GM12878 (cell line): ENCODE measurements around the gene PSME3. TPM values are rescaled to one million over a fixed set of nuclear protein-coding genes. Genes with fewer than 3 reads are reported as not detected.

Experiments used
- ATAC-seq: fragments of 200-7000 bp; cut with Tn5 transposase; 3 replicates; pipeline ENCODE4 v1.9.1; 2020; ENCODE audit warnings: mild to moderate bottlenecking, moderate library complexity
- BruUV-seq: library from RNA; stranded (reverse); fragments of 400-500 nt; replicated peaks from 2 replicates; lab custom pipeline; 2021; lab: Mats Ljungman, UMichigan
- CTCF ChIA-PET: fragments of 300-600 bp; sonication (Branson Sonifier 250); formaldehyde crosslinking; extraction: SDS; loops from one replicate; lab custom pipeline; 2021; ENCODE audit warnings: inconsistent platforms; lab: Yijun Ruan, JAX
- POLR2A ChIA-PET: fragments of 350-600 bp; formaldehyde crosslinking; extraction: SDS; loops from one replicate; lab custom pipeline; 2021; ENCODE audit warnings: inconsistent platforms; lab: Charles Lee
- RAD21 ChIA-PET: fragments of 300-600 bp; sonication (Branson Sonifier 250); formaldehyde crosslinking; loops from one replicate; lab custom pipeline; 2023; ENCODE audit warnings: antibody characterized with exemption; ENCODE audit not compliant: unreplicated experiment; lab: Charles Lee
- SMC1A ChIA-PET: fragments of 300-600 bp; sonication (Branson Sonifier 250); formaldehyde crosslinking; loops from one replicate; lab custom pipeline; 2023; ENCODE audit not compliant: unreplicated experiment, uncharacterized antibody; lab: Charles Lee
- DNase-seq: peaks from one replicate; pipeline ENCODE4 v3.0.0-alpha.2; 2011; ENCODE audit warnings: low read depth, low spot score
- FAIRE-seq: peaks from 3 replicates; lab custom pipeline; 2011; peaks lifted over from hg19 to GRCh38; lab: Jason Lieb, UNC
- H2AFZ ChIP-seq: 2 replicates; pipeline ENCODE4 v1.6.0; 2011; ENCODE audit warnings: low read depth, low read length, control low read depth; ENCODE audit not compliant: control insufficient read depth
- H3K27ac ChIP-seq: 2 replicates; pipeline ENCODE4 v1.5.1; 2011; ENCODE audit warnings: control low read depth; ENCODE audit not compliant: control insufficient read depth, insufficient read depth
- H3K27me3 ChIP-seq, 2 experiments: replicated peaks in 1 of 2; 2 replicates each; pipeline versions ENCODE4 v1.6.0 to v1.6.1; 2011; ENCODE audit warnings: low read length in 1 of 2; ENCODE audit not compliant: control insufficient read depth in 2 of 2, insufficient read depth in 2 of 2
- H3K36me3 ChIP-seq, 2 experiments: 2 replicates each; pipeline ENCODE4 v1.5.1; 2011; ENCODE audit warnings: low read length in 1 of 2; ENCODE audit not compliant: control insufficient read depth in 2 of 2, insufficient read depth in 2 of 2
- H3K4me1 ChIP-seq: 2 replicates; pipeline ENCODE4 v1.6.1; 2011; ENCODE audit warnings: mild to moderate bottlenecking, low read length, moderate library complexity, mixed read lengths; ENCODE audit not compliant: control insufficient read depth, insufficient read depth
- H3K4me2 ChIP-seq: 2 replicates; pipeline ENCODE4 v1.6.0; 2011; ENCODE audit warnings: control low read depth; ENCODE audit not compliant: control insufficient read depth, insufficient read depth
- H3K4me3 ChIP-seq: fragments of 200-600 bp; sonication (generic); 2 replicates; pipeline ENCODE4 v1.5.1; 2016
- H3K79me2 ChIP-seq: 2 replicates; pipeline ENCODE4 v1.6.0; 2011; ENCODE audit warnings: low read length; ENCODE audit not compliant: control insufficient read depth, insufficient read depth
- H3K9ac ChIP-seq: 2 replicates; pipeline ENCODE4 v1.8.0; 2011; ENCODE audit warnings: low read length, control low read depth, mixed read lengths; ENCODE audit not compliant: control insufficient read depth, insufficient read depth
- H3K9me3 ChIP-seq: replicated peaks from 3 replicates; pipeline ENCODE4 v1.5.1; 2011; ENCODE audit warnings: mild to moderate bottlenecking, low read length; ENCODE audit not compliant: control insufficient read depth, insufficient read depth
- H4K20me1 ChIP-seq: 2 replicates; pipeline ENCODE4 v1.6.0; 2011; ENCODE audit not compliant: control insufficient read depth, insufficient read depth
- CBX5 ChIP-seq: sonication (generic); IDR thresholded peaks from 2 replicates; pipeline ENCODE4 v1.6.1; 2016; ENCODE audit warnings: low read depth, moderate library complexity, mild to moderate bottlenecking, inconsistent platforms
- DPF2 ChIP-seq: fragments of 450-650 bp; IDR thresholded peaks from 2 replicates; pipeline ENCODE4 v1.6.1; 2017; ENCODE audit warnings: mild to moderate bottlenecking
- FOXK2 ChIP-seq: fragments of 450-650 bp; IDR thresholded peaks from 2 replicates; pipeline ENCODE4 v1.6.1; 2017; ENCODE audit warnings: mild to moderate bottlenecking, moderate library complexity
- MEF2B ChIP-seq: fragments of 450-650 bp; IDR thresholded peaks from 2 replicates; pipeline ENCODE4 v1.6.1; 2018; ENCODE audit warnings: mild to moderate bottlenecking, moderate library complexity; ENCODE audit not compliant: partially characterized antibody, poor library complexity, severe bottlenecking
- NFYB ChIP-seq: IDR thresholded peaks from 2 replicates; pipeline ENCODE4 v1.6.1; 2011; ENCODE audit warnings: low read depth, mild to moderate bottlenecking, low read length, improper control_type of control experiment, moderate library complexity; ENCODE audit not compliant: insufficient read depth
- RELA ChIP-seq: fragments of 450-650 bp; IDR thresholded peaks from 2 replicates; pipeline ENCODE4 v1.8.0; 2014; ENCODE audit warnings: borderline replicate concordance; ENCODE audit not compliant: partially characterized antibody
- SREBF1 ChIP-seq: IDR thresholded peaks from 2 replicates; pipeline ENCODE4 v1.6.1; 2012; ENCODE audit warnings: mild to moderate bottlenecking, low read length
- WGBS: methylation state at CpG from one replicate; pipeline ENCODE4 v1.1.6; 2016; ENCODE audit warnings: low lambda C conversion rate; ENCODE audit not compliant: insufficient replicate concordance, insufficient coverage; ENCODE audit errors: missing lambda C conversion rate; 5-methylcytosine and 5-hydroxymethylcytosine counted together
- in situ Hi-C: fragments of 300-500 bp; cut with MboI; formaldehyde crosslinking; loops from 9 replicates; pipeline ENCODE4 v1.14.3; 2018; ENCODE audit warnings: mixed read lengths
- intact Hi-C: fragments of 100-400 bp; cut with micrococcal nuclease; formaldehyde crosslinking; loops from one replicate; pipeline ENCODE4 v1.14.2; 2022; ENCODE audit not compliant: unreplicated experiment
- polyA plus RNA-seq, 11 experiments: library from polyadenylated mRNA; depleted of rRNA in 4 of 11; unstranded in 6 of 11; stranded (reverse) in 5 of 11; fragments of >200 nt; fragmentation: Nextera tagmentation in 4 of 11; fragmentation: Illumina TruSeq in 1 of 11; extraction: Ambion mirVana in 4 of 11; extraction: Trizol in 1 of 11; gene quantifications; 1 replicate in 1 of 11; 2 replicates in 10 of 11; pipeline versions ENCODE4 v1.2.1 to v1.2.3, GENCODE V29; 2011 to 2016; ENCODE audit warnings: inconsistent platforms in 2 of 11, missing spikeins in 2 of 11, low read depth in 1 of 11
- total RNA-seq, 4 experiments: library from RNA; depleted of rRNA in 3 of 4; stranded (reverse); fragments of >200 nt in 3 of 4; fragmentation: Illumina TruSeq in 1 of 4; extraction: Trizol in 1 of 4; gene quantifications; 2 replicates each; pipeline versions ENCODE4 v1.2.1 to v1.2.3, GENCODE V29; 2013 to 2021
- TF ChIP-seq, protein P1 (sequence below): fragments of 450-650 bp; formaldehyde crosslinking; IDR thresholded peaks from 2 replicates; pipeline ENCODE4 v1.4.0; 2022; ENCODE audit warnings: mild to moderate bottlenecking, moderate library complexity
- TF ChIP-seq, protein P2 (sequence below), 3 experiments: IDR thresholded peaks in 2 of 3; conservative IDR thresholded peaks in 1 of 3; 2 replicates each; pipeline ENCODE4 v1.5.1; 2011; ENCODE audit warnings: low read depth in 3 of 3, low read length in 3 of 3, mild to moderate bottlenecking in 3 of 3, control low read depth in 2 of 3, moderate library complexity in 2 of 3, inconsistent platforms in 1 of 3, mixed read lengths in 1 of 3; ENCODE audit not compliant: control insufficient read depth in 2 of 3, insufficient read depth in 1 of 3; ENCODE audit errors: extremely low read depth in 1 of 3

PSME3 gene
- total and polyA plus RNA-seq, 10 of the 15 experiments (the other 5 are each of a cell fraction or from before 2014, with no cell fraction given): 26.9 to 330 (median 137) TPM

DNA sequence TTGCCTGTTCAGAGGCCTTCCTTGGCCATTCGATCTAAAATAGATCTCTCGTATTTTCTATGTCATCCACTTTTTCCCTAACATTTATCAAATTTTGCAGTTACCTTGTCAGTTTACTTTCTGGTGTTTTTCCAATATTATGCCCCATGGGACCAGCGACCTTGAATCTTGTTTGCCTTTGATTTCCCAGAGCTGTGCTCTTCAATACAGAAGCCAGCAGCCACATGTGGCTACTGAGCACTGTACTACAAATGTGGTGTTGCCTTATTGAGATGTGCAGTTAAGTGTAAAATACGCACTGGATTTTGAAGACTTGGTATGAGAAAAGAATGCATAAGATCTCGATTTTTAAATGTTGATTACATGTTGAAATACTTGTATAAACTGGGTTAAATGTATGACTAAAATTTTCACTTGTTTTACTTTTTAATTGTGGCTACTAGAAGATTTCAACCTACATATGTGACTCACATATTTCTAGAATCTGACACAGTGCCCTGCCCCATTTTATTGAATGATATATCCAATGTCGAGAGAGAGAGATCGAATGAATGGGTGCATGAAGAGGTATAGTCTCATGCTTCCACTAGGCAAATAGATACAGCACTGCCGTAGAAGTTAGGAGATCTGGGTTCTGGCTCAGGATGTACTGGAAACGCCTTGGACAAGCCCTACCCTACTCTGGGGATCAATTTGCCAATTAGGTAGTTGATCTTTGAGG is 824 bp upstream of the PSME3 start:
- FAIRE-seq: peak; percentile 27
- no peaks in the 10 kb centered on the region; the same call in 2 of the 3 replicates for H3K9me3 ChIP-seq
- no peaks in the 10 kb centered on the region for H3K27me3 ChIP-seq
- WGBS: 42% methylated on average over 9 of the region's 9 CpGs
- SMC1A ChIA-PET: interaction anchor here (1.8 to 3.6 kb wide), 3 partner anchors 9 to 254 kb away, joined by 3 to 14 read pairs (median 10); partner anchors contain the start of genes BECN1 and RPL27
- POLR2A ChIA-PET: interaction anchor here (0.5 to 3.1 kb wide), 3 partner anchors 9 to 166 kb away, joined by 3 to 25 read pairs (median 9); partner anchors contain the start of genes BECN1 and RPL27
- H3K4me3 ChIP-seq: peak overlapping the region; percentile 93
- RAD21 ChIA-PET: interaction anchor here (0.7 to 1.8 kb wide), 4 partner anchors 9 to 255 kb away, joined by 3 to 5 read pairs (median 4); partner anchors contain the start of genes BECN1, PSMC3IP and RPL27
- peak overlapping the region; percentile 82 for H3K4me2 ChIP-seq
- peaks cover 30% of the 10 kb centered on the region for H3K79me2 ChIP-seq
- peak overlapping the region; percentile 96 for H2AFZ ChIP-seq
- no TSS peak for BruUV-seq
- no peaks in the 10 kb centered on the region for H4K20me1 ChIP-seq
- CTCF ChIA-PET: interaction anchor here (0.6 to 6.8 kb wide), 8 partner anchors 10 to 652 kb away, joined by 3 to 81 read pairs (median 3); partner anchors contain the start of genes BECN1, DHX8, PSMC3IP and RPL27
- in situ Hi-C loops: no loop called here
- H3K36me3 ChIP-seq: peaks cover 0 to 7% of the 10 kb centered on the region in 2 experiments; a peak in 2 of 4 replicates
- peak overlapping the region; percentile 90 for H3K9ac ChIP-seq
- DNase-seq: no peak
- intact Hi-C loops: no loop called here
- TF ChIP-seq CBX5 (no peak), NFYB (no peak), RELA (no peak), SREBF1 (no peak), DPF2 (no peak), MEF2B (no peak), FOXK2 (no peak)
- TF ChIP-seq, protein P1, sequence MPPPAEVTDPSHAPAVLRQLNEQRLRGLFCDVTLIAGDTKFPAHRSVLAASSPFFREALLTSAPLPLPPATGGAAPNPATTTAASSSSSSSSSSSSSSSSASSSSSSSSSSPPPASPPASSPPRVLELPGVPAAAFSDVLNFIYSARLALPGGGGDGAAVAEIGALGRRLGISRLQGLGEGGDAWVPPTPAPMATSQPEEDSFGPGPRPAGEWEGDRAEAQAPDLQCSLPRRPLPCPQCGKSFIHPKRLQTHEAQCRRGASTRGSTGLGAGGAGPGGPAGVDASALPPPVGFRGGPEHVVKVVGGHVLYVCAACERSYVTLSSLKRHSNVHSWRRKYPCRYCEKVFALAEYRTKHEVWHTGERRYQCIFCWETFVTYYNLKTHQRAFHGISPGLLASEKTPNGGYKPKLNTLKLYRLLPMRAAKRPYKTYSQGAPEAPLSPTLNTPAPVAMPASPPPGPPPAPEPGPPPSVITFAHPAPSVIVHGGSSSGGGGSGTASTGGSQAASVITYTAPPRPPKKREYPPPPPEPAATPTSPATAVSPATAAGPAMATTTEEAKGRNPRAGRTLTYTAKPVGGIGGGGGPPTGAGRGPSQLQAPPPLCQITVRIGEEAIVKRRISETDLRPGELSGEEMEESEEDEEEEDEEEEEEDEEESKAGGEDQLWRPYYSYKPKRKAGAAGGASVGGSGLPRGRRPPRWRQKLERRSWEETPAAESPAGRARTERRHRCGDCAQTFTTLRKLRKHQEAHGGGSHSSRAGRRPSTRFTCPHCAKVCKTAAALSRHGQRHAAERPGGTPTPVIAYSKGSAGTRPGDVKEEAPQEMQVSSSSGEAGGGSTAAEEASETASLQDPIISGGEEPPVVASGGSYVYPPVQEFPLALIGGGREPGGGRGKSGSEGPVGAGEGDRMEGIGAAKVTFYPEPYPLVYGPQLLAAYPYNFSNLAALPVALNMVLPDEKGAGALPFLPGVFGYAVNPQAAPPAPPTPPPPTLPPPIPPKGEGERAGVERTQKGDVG: no peak
- TF ChIP-seq, protein P2, sequence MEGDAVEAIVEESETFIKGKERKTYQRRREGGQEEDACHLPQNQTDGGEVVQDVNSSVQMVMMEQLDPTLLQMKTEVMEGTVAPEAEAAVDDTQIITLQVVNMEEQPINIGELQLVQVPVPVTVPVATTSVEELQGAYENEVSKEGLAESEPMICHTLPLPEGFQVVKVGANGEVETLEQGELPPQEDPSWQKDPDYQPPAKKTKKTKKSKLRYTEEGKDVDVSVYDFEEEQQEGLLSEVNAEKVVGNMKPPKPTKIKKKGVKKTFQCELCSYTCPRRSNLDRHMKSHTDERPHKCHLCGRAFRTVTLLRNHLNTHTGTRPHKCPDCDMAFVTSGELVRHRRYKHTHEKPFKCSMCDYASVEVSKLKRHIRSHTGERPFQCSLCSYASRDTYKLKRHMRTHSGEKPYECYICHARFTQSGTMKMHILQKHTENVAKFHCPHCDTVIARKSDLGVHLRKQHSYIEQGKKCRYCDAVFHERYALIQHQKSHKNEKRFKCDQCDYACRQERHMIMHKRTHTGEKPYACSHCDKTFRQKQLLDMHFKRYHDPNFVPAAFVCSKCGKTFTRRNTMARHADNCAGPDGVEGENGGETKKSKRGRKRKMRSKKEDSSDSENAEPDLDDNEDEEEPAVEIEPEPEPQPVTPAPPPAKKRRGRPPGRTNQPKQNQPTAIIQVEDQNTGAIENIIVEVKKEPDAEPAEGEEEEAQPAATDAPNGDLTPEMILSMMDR (IDR thresholded peaks at IDR 0.05 in 2 of 3, conservative IDR thresholded peaks at IDR 0.05 in 1 of 3; ENCODE audit: control insufficient read depth in 2 of 3, extremely low read depth in 1 of 3, insufficient read depth in 1 of 3, low read depth in 3 of 3, low read length in 3 of 3): no peak
- peak; percentile 52 for ATAC-seq
- H3K27ac ChIP-seq: peak overlapping the region; percentile 92
- H3K4me1 ChIP-seq: peaks cover 5% of the 10 kb centered on the region; the same call in 1 of the 2 replicates
